Right kidney (tissue), 9 donors: Measurements from ENCODE around the gene C22orf39.

Experiments
- DNase-seq: peaks from one replicate; pipeline ENCODE4 v3.0.0-alpha.2; 2016
- long read RNA-seq, 8 donors: transcript quantifications; one replicate each; lab custom pipeline, GENCODE V29; 2026

C22orf39 gene, protein sequence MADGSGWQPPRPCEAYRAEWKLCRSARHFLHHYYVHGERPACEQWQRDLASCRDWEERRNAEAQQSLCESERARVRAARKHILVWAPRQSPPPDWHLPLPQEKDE
- long read RNA-seq, donor 1, transcript C22orf39-202 (3 exons, 3,350 nt): minor isoform, 13 of 40 reads
- long read RNA-seq, donor 1, transcript C22orf39-203 (3 exons, 1,005 nt): major isoform, 22 of 40 reads
- long read RNA-seq, donor 1, partial matches to known transcripts: 5 of 40 reads
- long read RNA-seq, donor 1, other reads (novel, unspliced or antisense): 0 of 40 reads
- long read RNA-seq, donor 2, transcript C22orf39-203 (3 exons, 1,005 nt): major isoform, 20 of 28 reads
- long read RNA-seq, donor 2, transcript C22orf39-202 (3 exons, 3,350 nt): minor isoform, 8 of 28 reads
- long read RNA-seq, donor 2, partial matches to known transcripts: 0 of 28 reads
- long read RNA-seq, donor 2, other reads (novel, unspliced or antisense): 0 of 28 reads
- long read RNA-seq, donor 3, transcript C22orf39-203 (3 exons, 1,005 nt): major isoform, 5 of 19 reads
- long read RNA-seq, donor 3, partial matches to known transcripts: 10 of 19 reads
- long read RNA-seq, donor 3, other reads (novel, unspliced or antisense): 0 of 19 reads
- long read RNA-seq, donor 4, transcript C22orf39-203 (3 exons, 1,005 nt): major isoform, 12 of 29 reads
- long read RNA-seq, donor 4, transcript C22orf39-202 (3 exons, 3,350 nt): minor isoform, 11 of 29 reads
- long read RNA-seq, donor 4, partial matches to known transcripts: 6 of 29 reads
- long read RNA-seq, donor 4, other reads (novel, unspliced or antisense): 0 of 29 reads
- long read RNA-seq, donor 5, transcript C22orf39-202 (3 exons, 3,350 nt): minor isoform, 5 of 190 reads
- long read RNA-seq, donor 5, transcript C22orf39-203 (3 exons, 1,005 nt): major isoform, 15 of 190 reads
- long read RNA-seq, donor 5, partial matches to known transcripts: 78 of 190 reads
- long read RNA-seq, donor 5, other reads (novel, unspliced or antisense): 92 of 190 reads
- long read RNA-seq, donor 6, transcript C22orf39-202 (3 exons, 3,350 nt): minor isoform, 8 of 30 reads
- long read RNA-seq, donor 6, transcript C22orf39-203 (3 exons, 1,005 nt): major isoform, 22 of 30 reads
- long read RNA-seq, donor 6, partial matches to known transcripts: 0 of 30 reads
- long read RNA-seq, donor 6, other reads (novel, unspliced or antisense): 0 of 30 reads
- long read RNA-seq, donor 7, transcript C22orf39-202 (3 exons, 3,350 nt): minor isoform, 12 of 43 reads
- long read RNA-seq, donor 7, transcript C22orf39-203 (3 exons, 1,005 nt): major isoform, 26 of 43 reads
- long read RNA-seq, donor 7, partial matches to known transcripts: 5 of 43 reads
- long read RNA-seq, donor 7, other reads (novel, unspliced or antisense): 0 of 43 reads
- long read RNA-seq, donor 8, transcript C22orf39-202 (3 exons, 3,350 nt): minor isoform, 7 of 24 reads
- long read RNA-seq, donor 8, transcript C22orf39-203 (3 exons, 1,005 nt): major isoform, 17 of 24 reads
- long read RNA-seq, donor 8, partial matches to known transcripts: 0 of 24 reads
- long read RNA-seq, donor 8, other reads (novel, unspliced or antisense): 0 of 24 reads

DNA sequence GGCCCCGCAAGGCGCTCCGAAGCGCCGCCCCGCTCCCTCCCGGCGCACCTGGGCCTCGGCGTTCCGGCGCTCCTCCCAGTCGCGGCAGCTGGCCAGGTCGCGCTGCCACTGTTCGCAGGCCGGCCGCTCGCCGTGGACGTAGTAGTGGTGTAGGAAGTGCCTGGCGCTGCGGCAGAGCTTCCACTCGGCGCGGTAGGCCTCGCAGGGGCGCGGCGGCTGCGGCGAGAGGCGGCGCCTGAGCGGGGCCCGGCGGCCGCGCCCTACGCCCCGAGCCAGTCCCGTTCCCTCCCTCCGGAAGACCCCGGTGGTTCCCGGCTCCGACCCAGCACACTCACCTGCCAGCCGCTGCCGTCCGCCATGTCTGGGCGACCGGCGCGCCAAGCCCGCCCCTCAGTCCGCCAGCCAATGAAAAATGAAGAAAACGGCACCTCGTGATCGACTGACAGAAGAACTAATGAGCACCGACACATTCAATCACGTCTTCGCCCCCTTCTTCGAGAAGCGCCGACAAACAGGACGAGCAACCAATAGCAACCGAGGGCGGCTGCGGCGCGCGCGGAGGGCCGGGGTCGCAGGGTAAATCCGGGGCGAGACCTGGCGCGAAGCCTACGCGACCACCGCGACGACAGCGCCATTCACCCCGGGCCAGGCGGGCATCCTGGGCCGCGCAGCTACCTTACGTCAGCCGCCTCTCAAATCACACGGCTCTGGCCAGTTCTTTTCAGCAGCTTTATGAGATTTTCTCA lies at the start of gene C22orf39:
TSS of gene C22orf39 (minus strand) at position 382 of the 746 bp plus-strand sequence. CDS start at position 359, 23 bp downstream.
- peak; percentile 90 for DNase-seq

DNA sequence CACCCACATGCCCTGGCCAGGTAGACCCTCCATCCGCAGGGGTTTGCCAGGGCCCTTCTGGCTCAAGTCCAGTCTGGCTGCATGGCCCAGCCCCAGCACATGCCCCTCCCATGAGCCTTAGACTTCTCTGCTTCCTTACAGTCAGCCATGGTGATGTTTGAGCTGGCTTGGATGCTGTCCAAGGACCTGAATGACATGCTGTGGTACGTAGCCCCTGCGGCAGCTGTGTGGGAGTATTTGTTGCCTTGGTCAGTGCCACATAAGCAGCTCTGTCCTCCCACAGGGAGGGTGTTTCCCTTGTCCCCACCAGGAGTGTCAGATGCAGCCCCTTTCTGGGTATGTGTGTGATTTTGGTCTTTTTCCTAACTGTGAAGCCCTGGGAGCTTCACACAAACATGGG lies 49.7 kb upstream of the C22orf39 start:
- DNase-seq: peak; percentile 18

DNA sequence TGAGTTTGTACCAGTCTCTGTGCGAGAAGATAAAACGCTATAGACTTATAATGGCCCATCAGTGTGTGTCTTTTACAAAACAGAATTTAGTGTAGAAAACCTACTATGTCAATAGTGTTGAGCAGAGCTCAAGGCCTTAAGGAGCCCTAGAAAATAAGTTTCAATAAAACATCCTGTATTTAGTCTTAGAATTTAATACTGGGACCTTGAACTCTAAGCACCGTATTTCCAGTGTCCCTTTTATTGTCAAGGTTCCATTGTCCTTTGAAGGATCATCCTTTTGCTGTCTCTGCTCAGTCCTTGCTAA lies 48.8 kb upstream of the C22orf39 start:
- DNase-seq: no peak

DNA sequence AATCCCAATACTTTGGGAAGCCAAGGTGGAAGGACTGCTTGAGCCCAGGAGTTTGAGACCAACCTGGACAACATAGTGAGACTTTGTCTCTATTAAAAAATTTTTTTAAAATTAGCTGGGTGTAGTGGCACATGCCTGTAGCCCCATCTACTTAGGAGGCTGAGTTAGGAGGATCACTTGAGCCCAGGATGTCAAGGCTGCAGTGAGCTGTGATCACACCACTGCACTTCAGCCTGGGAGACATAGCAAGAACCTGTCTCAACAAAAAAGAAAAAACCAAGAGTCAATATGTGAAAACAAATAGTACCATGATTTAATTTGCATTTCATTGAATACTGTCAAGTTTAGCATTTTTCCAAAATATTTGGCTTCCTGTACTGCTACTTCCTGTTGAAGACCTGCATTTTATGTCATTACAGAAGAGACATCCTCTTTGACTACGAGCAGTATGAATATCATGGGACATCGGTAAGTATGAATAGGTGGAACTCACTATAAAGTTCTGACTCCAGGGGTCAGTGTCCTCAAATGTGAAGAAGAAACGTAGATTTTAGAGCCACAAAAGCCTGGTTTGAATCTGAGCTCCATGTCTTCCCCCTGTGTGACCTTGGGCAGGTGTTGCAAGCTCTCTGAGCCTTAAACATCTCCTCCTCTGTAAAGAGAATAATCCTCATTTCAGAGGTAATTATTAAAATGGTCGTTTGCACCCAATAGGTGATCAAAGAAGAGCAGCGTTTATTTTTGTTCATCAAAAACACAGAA lies 48.2 kb upstream of the C22orf39 start:
- no peak for DNase-seq

DNA sequence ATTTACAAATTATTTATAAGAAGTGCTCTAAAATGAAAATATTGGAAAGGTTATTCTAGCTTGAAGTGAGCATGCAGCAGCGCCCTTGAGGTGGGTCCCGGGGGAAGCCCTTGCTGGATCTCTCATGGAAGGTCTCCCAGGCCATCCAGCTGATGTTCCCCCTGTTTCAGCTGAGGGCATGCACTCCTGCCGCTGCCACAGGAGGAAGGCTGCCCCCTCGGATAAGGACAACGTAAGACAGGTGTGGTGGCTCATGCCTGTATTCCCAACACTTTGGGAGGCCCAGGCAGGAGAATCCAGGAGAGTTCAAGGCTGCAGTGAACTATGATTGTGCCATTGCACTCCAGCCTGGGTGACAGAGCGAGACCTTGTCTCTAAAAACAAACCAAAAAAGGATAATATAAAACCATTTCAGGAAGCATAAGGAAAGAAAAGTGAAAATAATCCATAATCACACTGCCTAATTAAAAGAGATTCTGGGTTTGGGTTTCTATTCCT lies 47.2 kb upstream of the C22orf39 start:
- DNase-seq: no peak

DNA sequence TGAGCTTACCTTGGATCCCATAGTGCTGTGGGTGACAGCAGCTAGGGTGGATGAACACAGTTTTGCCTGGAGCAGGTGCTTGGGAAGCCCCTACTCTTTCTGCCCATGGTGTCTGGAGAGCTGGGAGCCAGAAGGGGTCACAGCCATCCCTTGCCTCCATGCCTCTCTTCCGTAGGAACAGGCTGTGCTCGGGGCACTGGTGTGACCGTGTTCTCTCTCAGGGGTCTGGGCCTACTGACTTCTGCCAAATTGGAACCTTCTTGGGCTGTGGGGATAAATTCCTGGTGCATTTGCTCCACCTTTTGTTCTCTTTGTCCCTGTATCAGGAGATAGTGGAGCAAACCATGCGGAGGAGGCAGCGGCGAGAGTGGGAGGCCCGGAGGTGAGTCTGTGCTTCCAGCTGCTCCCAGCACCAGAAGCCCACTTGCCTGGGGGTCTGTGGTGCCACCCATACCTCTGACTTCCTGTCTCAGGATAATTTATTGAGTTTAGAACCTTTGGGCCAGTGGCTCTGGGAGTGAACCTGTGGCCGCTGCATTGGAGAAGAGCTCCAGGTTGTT lies 46.6 kb upstream of the C22orf39 start:
- no peak for DNase-seq

DNA sequence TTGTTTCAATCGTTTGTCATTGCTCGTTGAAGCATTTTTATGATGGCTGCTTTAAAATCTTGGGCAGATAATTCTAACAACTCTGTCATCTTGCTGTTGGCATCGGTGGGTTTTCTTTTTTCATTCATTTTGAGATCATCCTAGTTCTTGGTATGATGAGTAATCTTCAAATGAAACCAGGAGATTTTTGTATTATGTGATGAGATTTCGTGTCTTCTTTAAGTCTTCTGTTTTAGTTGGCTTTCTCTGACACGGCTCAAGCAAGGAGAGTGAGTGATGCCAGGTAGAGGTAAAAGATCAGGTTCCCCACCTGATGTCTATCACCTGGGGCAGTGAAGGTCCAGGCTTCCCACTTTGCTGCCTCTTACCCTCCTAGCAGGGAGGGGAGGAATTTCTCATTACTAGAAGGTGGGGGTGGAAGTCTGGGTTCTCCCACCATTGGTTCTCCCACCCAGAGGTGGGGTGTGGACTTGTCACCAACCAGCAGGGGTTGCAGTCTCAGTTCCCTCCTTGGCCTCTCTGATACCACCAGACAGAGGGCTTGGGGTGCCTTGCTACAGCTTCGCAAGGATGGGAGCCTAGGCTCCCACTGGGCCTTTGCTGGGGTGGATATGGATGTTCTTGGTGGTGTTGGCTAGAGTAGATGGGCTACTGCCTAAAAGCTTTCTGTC lies 45.1 kb upstream of the C22orf39 start:
- DNase-seq: no peak

DNA sequence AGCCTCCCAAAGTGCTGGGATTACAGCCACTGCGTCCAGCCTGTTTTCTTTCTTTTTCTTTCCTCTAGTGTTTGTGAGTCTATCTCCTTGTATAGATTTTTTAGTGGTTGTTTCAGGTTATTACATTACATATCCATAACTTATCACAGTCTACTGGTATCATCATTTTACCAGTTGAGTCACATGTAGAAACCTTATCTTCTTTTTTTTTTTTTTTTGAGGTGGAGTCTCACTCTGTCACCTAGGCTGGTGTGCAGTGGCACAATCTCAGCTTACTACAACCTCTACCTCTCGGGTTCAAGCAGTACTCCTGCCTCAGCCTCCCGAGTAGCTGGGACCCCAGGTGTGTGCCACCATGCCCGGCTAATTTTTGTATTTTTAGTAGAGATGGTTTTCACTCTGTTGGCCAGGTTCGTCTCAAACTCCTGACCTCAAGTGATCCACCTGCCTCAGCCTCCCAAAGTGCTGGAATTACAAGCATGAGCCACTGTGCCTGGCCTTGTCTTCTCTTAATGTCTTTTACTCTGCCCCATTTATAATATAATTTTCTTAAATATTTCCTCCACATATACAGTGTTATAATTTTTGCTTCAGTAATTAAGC lies 43.2 kb upstream of the C22orf39 start:
- DNase-seq: no peak

DNA sequence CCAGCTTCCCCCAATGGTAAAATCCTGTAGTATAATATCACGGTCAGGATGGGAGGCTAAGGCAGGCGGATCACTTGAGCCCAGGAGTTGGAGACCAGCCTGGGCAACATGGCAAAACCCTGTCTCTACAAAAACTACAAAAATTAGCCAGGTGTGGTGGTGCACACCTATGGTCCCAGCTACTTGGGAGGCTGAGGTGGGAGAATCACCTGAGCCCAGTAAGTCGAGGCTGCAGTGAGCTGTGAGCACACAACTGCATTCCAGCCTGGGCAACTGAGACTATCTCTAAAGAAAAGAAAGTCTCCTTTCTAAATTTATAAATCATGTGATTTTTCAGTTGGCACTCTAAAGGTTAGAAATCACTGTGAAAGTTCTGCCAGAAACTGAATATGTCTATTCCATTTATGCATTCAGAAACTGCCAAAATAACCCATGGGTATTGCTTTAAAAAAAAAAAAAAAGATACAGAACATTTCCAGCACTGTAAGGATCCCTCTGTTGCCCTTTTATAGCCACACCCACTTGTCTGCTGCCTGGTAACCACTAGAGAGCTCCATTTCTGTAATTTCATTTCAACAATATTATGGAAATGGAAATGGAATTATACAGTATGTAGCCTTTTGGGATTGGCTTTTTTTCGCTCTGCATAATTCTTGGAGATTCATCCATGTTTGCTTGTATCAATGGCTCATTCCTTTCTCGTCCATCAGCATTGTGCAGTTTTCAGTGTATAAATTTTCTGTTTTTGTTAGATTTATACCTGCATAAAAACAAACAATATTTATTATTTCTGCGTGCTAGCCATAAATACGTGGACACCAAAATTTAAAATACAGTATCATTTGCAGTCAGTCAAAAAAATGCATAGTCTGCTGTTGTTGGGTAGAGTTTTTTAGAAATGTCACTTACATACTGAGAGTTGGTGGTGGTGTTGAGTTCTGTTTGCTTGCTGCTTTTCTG lies 41.7 kb upstream of the C22orf39 start:
- DNase-seq: no peak

DNA sequence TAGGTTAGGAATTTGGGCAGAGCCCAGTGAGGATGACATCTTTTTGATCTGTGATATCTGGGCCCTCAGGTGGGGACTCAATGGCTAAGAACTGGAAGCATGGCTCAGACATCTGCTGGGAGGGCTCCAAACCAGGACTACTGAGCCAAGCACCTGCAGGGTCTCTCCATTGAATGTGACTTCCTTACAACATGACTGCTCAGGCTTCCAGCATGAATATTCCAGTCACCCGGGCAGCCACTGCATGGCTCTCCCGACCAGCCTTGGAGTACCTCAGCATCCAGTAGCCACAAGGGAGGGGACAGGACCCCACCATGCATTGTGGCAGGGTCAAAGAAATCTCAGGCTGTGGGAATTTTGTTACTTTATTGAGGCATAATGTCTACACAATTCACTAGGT lies 40.8 kb upstream of the C22orf39 start:
- DNase-seq: no peak

DNA sequence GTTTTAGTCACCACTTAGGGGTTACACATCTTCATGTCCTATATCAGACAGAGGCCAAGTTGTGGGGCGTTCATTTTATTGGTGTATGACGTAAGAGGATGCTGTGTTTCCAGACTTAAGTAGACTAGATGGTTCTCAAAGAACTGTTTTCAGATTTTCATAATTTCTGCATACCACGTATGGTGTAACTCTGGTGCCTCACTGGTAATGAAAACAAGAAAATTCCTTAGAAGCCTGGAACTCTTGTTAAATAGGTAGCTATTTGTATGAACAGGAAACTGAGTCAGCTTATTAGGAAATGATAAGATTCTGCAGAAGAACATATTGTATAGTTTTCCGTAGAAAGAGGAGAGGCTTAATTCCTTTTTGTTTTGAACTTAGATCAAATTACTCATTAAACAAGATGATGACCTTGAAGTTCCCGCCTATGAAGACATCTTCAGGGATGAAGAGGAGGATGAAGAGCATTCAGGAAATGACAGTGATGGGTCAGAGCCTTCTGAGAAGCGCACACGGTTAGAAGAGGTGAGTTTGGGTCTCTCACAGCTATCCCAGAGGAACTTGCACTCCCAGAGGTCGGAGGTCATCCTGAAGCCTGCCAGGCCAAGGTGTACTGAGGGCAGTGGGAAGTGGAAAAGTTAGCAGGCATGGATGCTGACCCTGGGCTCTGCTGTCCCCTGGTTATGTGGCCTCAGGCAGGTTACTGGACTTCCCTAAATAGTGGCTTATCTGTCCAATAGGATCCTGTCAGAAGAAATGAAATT lies 36.2 kb upstream of the C22orf39 start:
- no peak for DNase-seq

DNA sequence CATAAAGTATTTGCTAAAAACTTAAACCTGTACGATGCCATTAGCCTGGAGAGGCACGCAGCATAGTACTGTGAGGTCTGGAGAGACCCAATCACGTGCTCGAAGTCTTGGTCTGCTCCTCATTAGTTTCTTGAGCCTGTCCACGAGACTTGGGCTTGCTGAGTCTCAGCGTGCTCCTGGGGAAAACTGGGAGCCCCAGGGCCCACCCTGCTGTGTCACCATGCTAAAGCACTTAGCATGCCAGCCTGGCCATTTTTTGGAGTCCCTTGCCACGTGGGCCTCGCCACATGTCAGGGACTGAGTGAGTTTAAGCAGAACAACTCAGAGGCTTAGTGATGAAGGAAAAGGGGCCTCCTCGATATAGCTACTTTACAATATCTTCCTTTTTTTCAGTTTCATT lies 34.8 kb upstream of the C22orf39 start:
- DNase-seq: no peak

DNA sequence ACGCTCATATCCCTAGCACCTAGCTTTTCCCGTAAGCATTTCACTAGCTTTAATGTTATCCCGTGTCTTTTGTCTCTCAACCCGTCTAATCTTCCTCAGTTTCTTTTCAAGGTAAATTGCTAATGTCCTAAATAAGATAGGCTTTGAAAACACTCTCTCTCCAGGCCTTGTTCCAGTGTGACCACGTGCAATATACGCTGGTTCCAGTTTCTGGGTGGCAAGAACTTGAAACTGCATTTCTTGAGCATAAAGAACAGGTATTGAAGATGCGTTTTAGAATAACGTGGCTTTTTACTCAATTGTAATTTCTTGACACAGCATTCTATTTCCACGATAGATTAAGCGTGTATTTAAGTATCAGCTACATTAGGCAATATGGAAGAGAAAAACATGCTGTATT lies 33.3 kb upstream of the C22orf39 start:
- no peak for DNase-seq

DNA sequence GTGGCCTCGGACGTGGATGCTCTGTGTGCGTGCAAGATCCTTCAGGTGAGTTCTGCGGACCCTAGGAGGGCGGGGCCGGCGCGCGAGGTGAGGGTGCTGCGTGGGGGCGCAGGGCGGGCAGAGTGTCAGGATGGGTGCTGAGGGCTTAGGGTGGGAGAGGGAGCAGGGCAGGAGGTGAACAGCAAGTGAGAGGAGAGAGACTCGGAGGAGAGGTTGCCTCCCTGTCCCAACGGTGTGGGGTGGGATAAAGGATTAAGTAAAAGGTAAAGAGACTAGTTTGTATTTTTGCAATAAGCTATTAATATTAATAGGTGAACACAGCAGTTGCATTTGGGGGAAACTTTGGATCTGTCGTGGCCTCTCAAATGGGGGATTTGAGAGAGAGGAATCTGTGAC lies 32.7 kb upstream of the C22orf39 start:
- no peak for DNase-seq

DNA sequence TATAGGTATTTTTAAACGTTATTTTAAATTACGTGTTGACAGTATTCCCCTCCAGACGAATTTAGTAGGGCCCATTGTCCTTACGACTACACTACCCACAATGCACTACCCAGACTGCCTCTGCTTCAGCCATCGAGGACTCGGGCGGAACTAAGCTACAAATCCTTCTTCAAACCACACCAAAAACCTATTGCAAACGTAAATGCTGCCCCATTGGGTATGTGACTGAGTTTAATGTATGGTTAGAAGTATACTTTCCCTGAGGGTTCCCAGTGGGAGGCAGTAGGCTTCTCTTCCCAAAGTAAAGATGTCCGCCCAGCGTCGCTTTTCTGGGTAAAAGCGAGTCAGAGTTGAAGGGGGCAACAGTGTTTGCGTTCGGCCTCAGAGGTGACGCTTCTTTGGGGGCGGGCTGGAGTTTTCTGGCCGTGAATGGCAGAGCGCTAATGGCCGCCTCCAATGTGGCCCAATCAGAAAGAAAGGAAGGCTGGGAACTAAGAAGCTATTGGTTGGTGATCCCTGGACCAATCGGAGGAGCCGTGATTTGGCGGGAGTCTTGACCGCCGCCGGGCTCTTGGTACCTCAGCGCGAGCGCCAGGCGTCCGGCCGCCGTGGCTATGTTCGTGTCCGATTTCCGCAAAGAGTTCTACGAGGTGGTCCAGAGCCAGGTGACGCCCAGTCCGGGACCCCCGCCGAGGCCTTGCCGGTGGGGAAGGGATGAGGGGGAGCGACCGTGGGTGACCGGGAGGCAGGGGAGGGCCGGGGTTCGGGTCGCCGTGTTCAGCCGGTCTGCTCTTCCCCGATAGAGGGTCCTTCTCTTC lies 32.1 kb upstream of the C22orf39 start, which contains the start of gene CDC45:
TSS of gene CDC45 (plus strand) at position 566 of the 818 bp plus-strand sequence. CDS start at position 615, 49 bp downstream.
- peak; percentile 100 for DNase-seq

DNA sequence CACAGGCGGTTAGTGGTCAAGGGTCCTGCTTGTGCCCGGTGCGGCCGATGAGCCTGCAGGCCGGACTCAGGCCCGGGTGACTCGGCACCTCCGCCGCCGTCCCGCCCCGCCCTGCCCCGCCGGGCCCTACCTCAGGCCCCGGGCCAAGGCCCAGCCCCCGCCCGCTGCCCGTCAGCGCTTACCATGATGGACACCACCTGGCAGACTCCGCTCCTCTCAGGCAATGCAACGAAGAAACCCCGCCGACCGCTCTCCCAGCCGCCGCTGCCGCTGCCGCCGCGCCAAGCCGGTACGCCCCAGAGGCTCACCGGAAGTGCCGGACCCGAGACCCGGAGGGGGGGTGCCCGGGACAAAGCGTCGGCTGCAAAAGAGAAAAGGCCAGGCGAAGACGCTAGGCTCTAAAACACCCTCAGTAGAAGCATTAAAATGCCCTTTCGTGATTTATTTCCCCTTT lies 31.4 kb upstream of the C22orf39 start, which contains the start of gene UFD1:
TSS of gene UFD1 (minus strand) at position 293 of the 454 bp plus-strand sequence. CDS start at position 185, 108 bp downstream.
- DNase-seq: no peak
